Hematopoietic multipotent progenitor cell treated with erythropoietin and hydrocortisone succinate and interleukin-3 and kit ligand, for 6 days (in vitro differentiated cells): Measurements from ENCODE around the gene KIAA1217.
"Not testable (repeated sequence)": the region's sequence is repeated elsewhere in the genome, so short reads cannot be mapped to it uniquely, and the experiment has no call there.

ENCODE experiments used
- DNase-seq: peaks from one replicate; pipeline ENCODE4 v3.0.0-alpha.2; 2015

The KIAA1217 gene

GRCh38 chr10:24343686-24344085 lies 134.7 kb downstream of the KIAA1217 start:
- no peak for DNase-seq

GRCh38 chr10:24344279-24344678 lies 135.3 kb downstream of the KIAA1217 start:
- peak; percentile 1 for DNase-seq

GRCh38 chr10:24344695-24345463 lies 135.9 kb downstream of the KIAA1217 start:
- no peak for DNase-seq

GRCh38 chr10:24346877-24347519 lies 138.1 kb downstream of the KIAA1217 start:
- no peak for DNase-seq

GRCh38 chr10:24349379-24350001 lies 140.6 kb downstream of the KIAA1217 start:
- DNase-seq = no peak

DNA sequence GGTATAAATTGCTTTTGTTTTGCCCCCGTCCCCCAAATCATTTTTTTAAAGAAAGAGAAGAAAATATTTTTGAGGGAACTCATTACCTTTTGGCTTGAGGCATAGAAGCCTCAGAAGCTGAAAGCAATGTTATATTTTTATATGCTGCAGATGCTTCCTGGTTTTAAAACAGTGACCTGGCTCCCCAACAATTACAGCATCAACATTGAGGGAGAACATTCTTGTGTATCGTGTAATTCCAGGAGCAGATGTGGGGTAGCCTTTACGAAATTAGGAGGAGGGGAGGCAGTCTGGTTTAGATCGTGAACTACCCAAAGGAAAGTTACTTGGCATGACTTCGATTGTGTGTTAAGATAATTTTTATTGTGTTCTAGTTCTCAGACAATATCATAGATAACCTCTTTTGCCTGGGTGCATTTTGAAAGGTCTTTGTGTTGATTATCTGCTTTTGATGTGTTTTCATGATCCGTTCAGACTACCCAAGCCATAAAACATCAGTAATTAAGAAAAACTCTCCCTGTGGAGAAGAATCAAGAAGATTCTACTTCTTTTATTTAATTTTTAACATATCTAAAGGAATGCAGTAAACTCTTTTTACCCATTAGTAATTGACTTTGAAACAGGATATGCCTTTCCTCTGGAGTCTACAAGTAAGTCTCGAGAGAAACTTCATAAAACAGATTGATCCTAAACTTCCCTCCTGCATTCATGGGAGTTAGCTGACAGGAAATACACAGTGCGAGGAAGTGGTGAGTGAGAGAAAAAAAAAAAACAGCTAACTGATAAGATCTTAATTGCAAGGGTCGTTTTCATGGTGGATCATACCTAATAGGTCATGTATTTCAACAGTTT lies 141.4 kb downstream of the KIAA1217 start:
- no peak for DNase-seq

DNA sequence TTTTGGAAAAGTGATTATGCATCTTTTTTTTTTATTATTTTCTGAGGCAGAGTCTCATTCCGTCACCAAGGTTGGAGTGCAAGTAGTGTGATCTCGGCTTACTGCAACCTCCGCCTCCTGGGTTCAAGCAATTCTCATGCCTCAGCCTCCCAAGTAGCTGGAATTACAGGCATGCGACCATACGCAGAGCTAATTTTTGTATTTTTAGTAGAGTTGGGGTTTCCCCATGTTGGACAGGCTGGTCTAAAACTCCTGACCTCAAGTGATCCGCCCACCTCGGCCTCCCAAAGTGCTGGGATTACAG lies 141.9 kb downstream of the KIAA1217 start:
- not testable (repeated sequence) for DNase-seq

- DNase-seq = no peak
These were observed 143.0 kb downstream of the KIAA1217 start for GRCh38 chr10:24351961-24352360.

DNA sequence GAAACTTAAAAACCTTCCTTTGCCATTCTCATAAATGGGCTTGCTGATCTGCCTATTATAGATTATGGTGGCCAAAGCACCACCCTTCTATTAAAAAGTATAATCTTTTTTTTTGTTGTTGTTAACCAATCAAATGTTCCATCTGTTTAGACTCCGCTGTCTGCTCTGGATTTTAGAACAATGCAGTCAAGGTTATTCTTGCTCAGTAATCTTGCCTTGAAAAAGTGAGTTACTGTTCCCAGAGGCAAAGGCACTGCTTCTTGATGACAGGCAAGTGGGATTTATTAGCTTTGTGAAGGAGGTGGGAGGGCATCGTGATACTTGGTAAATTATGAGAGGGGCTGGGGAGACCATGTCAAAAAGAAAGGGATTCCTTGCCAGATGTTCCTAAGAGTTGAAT lies 143.5 kb downstream of the KIAA1217 start:
- DNase-seq = no peak

DNA sequence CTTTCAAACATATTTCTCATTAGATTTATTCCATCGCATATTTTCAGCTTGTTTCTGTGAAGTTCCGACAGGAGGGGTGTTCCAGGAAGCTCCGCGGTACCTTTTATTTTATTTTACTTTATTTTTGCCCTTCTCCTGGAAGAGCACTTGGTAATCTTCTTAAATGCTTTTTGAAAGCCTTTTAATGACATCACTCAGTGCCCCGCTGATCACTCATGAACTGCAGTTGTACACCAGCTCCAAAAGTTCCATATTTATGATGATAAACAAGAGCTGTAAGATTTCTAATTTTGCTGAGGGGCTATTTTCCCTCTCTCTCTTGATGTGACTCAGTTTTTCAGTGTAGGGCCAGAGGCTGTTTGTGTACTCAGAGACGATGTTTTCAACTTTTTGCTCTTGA lies 144.4 kb downstream of the KIAA1217 start:
- DNase-seq = no peak

- DNase-seq = no peak
These were observed 146.2 kb downstream of the KIAA1217 start for GRCh38 chr10:24355056-24355688.

- no peak for DNase-seq
These were observed 148.5 kb downstream of the KIAA1217 start for GRCh38 chr10:24357344-24358004.

DNA sequence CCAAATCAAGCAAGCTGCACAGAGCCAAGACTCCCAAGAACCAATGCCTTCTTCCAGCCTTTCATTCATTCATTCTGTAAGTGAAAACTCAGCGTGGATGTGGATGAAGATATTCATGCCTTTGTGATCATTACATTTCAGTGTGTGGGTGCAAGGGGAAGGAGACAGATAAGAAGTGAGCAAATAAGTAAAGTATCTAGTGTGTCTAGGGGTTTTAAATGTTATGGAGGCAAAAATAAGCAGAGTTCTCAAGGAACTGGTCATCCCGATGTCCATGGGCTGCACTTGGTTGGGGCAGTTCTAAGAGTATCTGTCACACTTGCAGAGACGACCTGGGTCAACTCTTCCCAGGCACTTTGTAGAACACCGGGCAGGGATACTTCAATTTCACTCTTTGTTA lies 149.1 kb downstream of the KIAA1217 start:
- no peak for DNase-seq

- peak; percentile 66 for DNase-seq
These were observed 151.6 kb downstream of the KIAA1217 start for GRCh38 chr10:24360282-24361127.

GRCh38 chr10:24363070-24363469 lies 154.1 kb downstream of the KIAA1217 start:
- peak; percentile 3 for DNase-seq

GRCh38 chr10:24367688-24368087 lies 158.8 kb downstream of the KIAA1217 start:
- no peak for DNase-seq

GRCh38 chr10:24370877-24371276 lies 161.9 kb downstream of the KIAA1217 start:
- no peak for DNase-seq

GRCh38 chr10:24371396-24371795 lies 162.5 kb downstream of the KIAA1217 start:
- no peak for DNase-seq

GRCh38 chr10:24374134-24374915 lies 165.4 kb downstream of the KIAA1217 start:
- no peak for DNase-seq

- no peak for DNase-seq
These were observed 166.6 kb downstream of the KIAA1217 start for GRCh38 chr10:24375510-24375909.
